ENCODE data around the gene RFK.
"Not testable (repeated sequence)": the region's sequence is repeated elsewhere in the genome, so short reads cannot be mapped to it uniquely, and the experiment has no call there.

Gene RFK

GRCh38 chr9:76366275-76366674 lies 28.0 kb downstream of the RFK start:
- no peak for DNase-seq

DNA sequence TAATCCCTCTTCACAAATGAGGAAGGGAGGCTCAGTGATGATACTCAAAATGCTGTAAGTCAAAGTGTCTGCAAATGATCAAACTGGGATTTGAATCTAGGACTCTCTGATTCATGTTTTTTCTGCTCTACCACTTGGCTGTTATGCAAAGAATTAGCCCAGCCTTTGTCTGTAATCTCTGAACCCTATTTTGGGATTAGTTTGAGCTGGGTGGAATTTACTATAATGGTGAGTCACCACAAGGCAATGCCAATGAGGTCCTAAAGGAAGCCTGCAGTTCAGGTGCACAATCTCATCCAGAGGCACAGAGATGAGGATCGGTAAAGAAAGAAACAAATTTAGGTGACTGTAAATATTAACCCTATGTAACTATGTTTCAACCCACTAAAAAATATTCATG lies 29.2 kb downstream of the RFK start:
- no peak for DNase-seq

DNA sequence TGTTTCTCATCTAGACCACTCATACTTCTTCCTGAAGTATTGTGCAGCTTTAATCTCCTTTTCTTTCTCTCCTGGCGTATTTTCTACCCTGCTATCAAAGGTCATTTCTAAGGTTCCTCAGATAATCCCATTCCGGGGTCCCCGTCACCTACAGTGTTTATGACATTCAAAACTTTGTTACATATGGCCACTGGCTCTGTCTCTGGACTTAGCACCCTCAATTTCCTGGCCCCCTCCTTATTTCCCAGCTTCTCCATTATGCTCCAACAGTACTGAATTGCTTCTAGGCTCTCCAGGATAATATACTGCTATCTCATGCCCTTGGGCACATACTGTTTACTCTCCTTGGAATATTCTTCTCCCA lies 31.2 kb downstream of the RFK start:
- DNase-seq: no peak

- not testable (repeated sequence) for DNase-seq
Observed at GRCh38 chr9:76362332-76363031, 31.7 kb downstream of the RFK start.

DNA sequence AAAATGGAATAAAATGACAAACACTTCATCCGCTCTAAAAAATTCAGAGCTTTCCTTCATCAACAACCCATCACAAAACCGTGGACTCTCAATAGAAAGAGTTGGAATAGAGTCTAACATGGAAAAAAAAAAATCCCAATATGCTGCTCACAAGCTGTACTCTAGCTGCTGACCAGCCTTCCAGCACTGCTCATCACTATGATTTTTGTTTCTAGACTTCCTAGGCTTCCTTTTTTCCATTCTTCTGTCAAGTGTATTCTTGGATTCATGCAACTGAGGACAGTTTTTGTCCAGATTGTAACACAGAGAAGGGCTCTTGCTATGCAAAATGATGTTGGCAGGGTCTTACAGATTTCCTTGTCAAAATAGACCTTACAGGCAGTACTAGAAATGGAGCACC lies 34.5 kb downstream of the RFK start:
- no peak for DNase-seq

DNA sequence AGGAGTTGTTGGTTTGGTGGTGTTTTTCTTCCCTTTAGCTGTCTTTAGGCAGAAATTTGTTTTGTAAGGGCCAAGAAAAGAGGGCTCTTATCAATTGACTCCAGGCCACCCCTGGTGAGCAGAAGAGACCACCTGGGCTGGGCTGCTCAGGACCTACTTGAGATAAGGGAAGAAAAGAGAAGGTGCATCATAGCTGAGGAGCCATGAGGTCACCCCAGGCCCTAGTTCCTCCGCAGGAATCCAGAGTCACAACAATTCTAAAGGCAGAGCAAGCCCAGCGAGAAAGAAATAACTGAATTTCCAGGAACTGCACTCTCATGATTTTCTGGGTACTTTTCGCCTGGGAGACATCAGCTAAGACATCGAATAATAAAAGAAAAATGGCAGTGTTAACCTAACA lies 34.9 kb downstream of the RFK start:
- DNase-seq: no peak

GRCh38 chr9:76358628-76359280 lies 35.5 kb downstream of the RFK start:
- no peak for DNase-seq

- no peak for DNase-seq
Observed at GRCh38 chr9:76357555-76357954, 36.7 kb downstream of the RFK start.

GRCh38 chr9:76355886-76356285 lies 38.3 kb downstream of the RFK start:
- DNase-seq: no peak

GRCh38 chr9:76354221-76354620 lies 40.0 kb downstream of the RFK start:
- DNase-seq: no peak

- no peak for DNase-seq
Observed at GRCh38 chr9:76353280-76353679, 40.9 kb downstream of the RFK start.

DNA sequence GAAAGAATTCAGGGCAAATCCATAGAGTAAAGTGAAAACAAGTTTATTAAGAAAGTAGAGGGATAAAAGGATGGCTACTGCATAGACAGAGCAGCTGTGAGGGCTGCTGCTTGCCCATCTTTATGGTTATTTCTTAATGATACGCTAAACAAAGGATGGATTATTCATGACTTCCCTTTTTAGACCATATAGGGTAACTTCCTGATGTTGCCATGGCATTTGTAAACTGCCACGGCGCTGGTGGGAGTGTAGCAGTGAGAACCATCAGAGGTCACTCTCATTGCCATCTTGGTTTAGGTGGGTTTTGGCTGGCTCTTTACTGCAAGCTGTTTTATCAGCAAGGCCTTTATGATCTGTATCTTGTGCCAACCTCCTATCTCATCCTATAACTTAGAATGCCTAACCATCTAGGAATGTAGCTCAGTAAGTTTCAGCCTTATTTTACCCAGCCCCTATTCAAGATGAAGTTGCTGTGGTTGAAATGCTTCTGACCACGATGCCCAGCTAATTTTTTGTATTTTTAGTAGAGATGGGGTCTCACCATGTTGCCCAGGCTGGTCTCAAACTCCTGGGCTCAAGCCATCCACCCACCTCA lies 42.1 kb downstream of the RFK start:
- no peak for DNase-seq

GRCh38 chr9:76351006-76351405 lies 43.2 kb downstream of the RFK start:
- DNase-seq: no peak

DNA sequence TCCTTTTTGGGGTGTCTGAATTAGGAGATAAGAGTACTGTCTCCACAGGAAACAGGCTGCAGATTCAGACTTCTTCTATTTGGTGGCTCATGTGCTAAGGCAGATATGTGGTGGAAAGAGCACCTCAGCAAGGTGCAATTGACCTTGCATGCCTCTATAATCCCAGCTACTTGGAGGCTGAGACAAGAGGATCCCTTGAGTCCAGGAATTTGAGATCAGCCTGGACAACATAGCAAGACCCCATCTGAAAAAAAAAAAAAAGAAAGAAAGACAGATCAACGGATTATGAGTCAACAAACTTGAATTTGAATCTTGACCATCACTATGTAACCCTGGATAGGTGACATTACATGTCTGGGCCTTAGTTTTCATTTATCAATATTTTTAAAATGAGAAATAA lies 44.4 kb downstream of the RFK start:
- no peak for DNase-seq

DNA sequence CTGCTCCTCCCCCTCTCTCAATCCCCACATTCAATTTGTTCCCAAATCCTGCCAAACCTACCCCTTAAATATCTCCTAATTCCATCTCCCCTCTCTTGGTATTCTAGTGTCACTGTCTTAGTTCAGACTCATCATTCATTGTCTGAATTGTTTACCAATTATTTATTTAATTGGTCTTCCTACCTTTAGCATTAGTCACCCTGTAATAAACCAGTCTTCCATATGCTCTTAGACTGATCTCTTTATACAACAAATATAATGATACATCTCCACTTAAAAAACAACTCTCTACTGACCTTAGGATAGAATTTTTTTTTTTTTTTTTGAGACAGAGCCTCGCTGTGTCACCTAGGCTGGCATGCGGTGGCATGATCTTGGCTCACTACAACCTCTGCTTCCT lies 51.4 kb downstream of the RFK start:
- DNase-seq: no peak

DNA sequence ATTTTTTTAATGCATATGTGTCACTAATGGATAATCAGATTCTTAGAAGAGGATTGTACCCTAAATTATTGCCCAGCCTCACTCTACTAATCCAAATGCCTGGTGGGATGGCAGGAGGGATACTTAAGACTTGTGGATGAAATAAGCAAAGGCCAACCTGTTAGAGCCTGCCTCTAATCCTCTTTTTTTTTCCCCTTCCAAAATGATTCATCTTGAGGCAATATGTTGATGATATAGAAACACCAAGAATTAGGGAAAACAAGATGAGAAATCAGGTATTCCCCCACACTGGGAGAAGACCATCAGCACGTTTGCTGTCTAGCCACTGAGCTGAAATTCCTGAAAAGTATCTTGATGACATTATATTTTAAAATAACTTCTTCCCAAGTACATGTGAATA lies 52.0 kb downstream of the RFK start:
- DNase-seq: no peak

GRCh38 chr9:76341616-76342015 lies 52.6 kb downstream of the RFK start:
- DNase-seq: no peak

- DNase-seq: no peak
Observed at GRCh38 chr9:76338418-76338817, 55.8 kb downstream of the RFK start.

- no peak for DNase-seq
Observed at GRCh38 chr9:76336027-76336426, 58.2 kb downstream of the RFK start.
